ENCODE measurements around the gene TLL1. TPM values are rescaled to one million over a fixed set of nuclear protein-coding genes. Genes with fewer than 3 reads are reported as not detected.

TLL1 gene
- polyA plus RNA-seq, 3 donors = not detected

DNA sequence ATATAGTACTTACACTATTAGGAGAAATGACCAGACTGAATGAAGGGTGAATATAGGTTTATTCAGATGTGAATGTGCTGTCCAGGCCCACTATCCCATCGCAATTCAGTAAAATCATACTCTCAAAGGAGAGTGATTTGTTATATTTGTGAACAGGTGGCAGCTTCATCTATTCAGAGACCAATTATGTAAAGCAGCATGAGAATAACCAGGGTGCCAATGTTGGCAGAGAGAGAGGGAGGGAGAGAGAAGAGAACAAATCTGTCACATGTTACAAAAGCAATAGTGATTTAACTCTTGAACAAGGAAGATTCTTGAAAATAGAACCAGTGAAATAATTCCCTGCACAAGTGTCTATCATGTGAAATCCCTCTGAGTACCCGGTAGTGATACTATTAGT, 38.9 kb upstream of the TLL1 start:
- Histone ChIP-seq H3K9me3 (replicated peaks in 1 of 2; ENCODE audit: control insufficient read depth in 1 of 2, insufficient read depth in 1 of 2, low read length in 2 of 2) (no peaks in the 10 kb centered on the region), H2AFZ (ENCODE audit: insufficient read depth, low read depth, low read length, poor library complexity, severe bottlenecking) (no peak overlapping the region), H3K4me2 (replicated peaks; ENCODE audit: extremely low read depth, low read length, poor library complexity, severe bottlenecking) (no peak overlapping the region), H3K27me3 (ENCODE audit: control insufficient read depth in 2 of 2, insufficient read depth in 2 of 2, low read length in 2 of 2) (no peaks in the 10 kb centered on the region), H3K27ac (ENCODE audit: low read depth in 1 of 2, low read length in 2 of 2) (no peak overlapping the region), H3K36me3 (replicated peaks in 1 of 2; ENCODE audit: control insufficient read depth in 1 of 2, insufficient read depth in 2 of 2, low read length in 2 of 2) (no peaks in the 10 kb centered on the region), H3K4me1 (ENCODE audit: control insufficient read depth in 1 of 2, insufficient read depth in 2 of 2, low read length in 2 of 2) (no peaks in the 10 kb centered on the region), H4K20me1 (ENCODE audit: insufficient read depth, low read length) (no peaks in the 10 kb centered on the region), H3K4me3 (replicated peaks in 1 of 3; ENCODE audit: low read depth in 2 of 3, low read length in 3 of 3) (no peak overlapping the region), H3K79me2 (ENCODE audit: insufficient read depth, low read length) (no peaks in the 10 kb centered on the region), H3K9ac (ENCODE audit: insufficient read depth, low read length, poor library complexity, severe bottlenecking) (no peak overlapping the region)
- Mint-ChIP-seq H3K27me3 (ENCODE audit: low read depth in 3 of 3) (no peaks in the 10 kb centered on the region), H3K9me3 (peaks cover 0 to 6% (median 2%) of the 10 kb centered on the region in 7 donors), H3K36me3 (no peaks in the 10 kb centered on the region), H3K4me1 (no peaks in the 10 kb centered on the region), H3K4me3 (no peak overlapping the region), H3K27ac (no peak overlapping the region)
- intact Hi-C loops (cut with micrococcal nuclease) = no loop called here
- WGBS (ENCODE audit: insufficient coverage) = no CpG with 5 or more reads among the region's 2 CpGs
- no peak for DNase-seq
- TF ChIP-seq, protein P1, sequence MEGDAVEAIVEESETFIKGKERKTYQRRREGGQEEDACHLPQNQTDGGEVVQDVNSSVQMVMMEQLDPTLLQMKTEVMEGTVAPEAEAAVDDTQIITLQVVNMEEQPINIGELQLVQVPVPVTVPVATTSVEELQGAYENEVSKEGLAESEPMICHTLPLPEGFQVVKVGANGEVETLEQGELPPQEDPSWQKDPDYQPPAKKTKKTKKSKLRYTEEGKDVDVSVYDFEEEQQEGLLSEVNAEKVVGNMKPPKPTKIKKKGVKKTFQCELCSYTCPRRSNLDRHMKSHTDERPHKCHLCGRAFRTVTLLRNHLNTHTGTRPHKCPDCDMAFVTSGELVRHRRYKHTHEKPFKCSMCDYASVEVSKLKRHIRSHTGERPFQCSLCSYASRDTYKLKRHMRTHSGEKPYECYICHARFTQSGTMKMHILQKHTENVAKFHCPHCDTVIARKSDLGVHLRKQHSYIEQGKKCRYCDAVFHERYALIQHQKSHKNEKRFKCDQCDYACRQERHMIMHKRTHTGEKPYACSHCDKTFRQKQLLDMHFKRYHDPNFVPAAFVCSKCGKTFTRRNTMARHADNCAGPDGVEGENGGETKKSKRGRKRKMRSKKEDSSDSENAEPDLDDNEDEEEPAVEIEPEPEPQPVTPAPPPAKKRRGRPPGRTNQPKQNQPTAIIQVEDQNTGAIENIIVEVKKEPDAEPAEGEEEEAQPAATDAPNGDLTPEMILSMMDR (IDR thresholded peaks at IDR 0.05) = no peak

DNA sequence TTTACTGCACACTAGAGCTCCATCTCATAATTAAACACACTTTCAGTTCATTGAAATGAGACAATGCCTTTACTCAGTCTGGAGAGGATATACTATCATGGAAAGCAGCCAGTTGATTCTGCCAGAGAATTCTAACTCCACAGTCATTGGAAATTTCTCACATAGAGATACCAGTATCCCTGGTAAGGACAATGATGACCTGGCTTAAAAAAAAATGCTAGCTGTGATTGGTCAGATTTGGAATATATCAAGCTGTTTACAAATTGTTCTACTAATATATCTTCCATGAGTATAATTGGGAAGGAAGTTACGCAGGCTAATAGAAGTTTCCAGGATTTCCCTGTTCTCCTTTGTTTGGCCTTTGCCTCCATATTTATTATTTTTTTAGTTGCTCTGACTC, 34.5 kb upstream of the TLL1 start:
- Histone ChIP-seq H4K20me1 (ENCODE audit: insufficient read depth, low read length) (no peaks in the 10 kb centered on the region), H2AFZ (ENCODE audit: insufficient read depth, low read depth, low read length, poor library complexity, severe bottlenecking) (no peak overlapping the region), H3K79me2 (ENCODE audit: insufficient read depth, low read length) (no peaks in the 10 kb centered on the region), H3K4me1 (ENCODE audit: control insufficient read depth in 1 of 2, insufficient read depth in 2 of 2, low read length in 2 of 2) (no peaks in the 10 kb centered on the region), H3K27ac (ENCODE audit: low read depth in 1 of 2, low read length in 2 of 2) (no peak overlapping the region), H3K9ac (ENCODE audit: insufficient read depth, low read length, poor library complexity, severe bottlenecking) (no peak overlapping the region), H3K36me3 (replicated peaks in 1 of 2; ENCODE audit: control insufficient read depth in 1 of 2, insufficient read depth in 2 of 2, low read length in 2 of 2) (no peaks in the 10 kb centered on the region), H3K9me3 (replicated peaks in 1 of 2; ENCODE audit: control insufficient read depth in 1 of 2, insufficient read depth in 1 of 2, low read length in 2 of 2) (no peaks in the 10 kb centered on the region), H3K4me3 (replicated peaks in 1 of 3; ENCODE audit: low read depth in 2 of 3, low read length in 3 of 3) (no peak overlapping the region), H3K4me2 (replicated peaks; ENCODE audit: extremely low read depth, low read length, poor library complexity, severe bottlenecking) (no peak overlapping the region), H3K27me3 (ENCODE audit: control insufficient read depth in 2 of 2, insufficient read depth in 2 of 2, low read length in 2 of 2) (no peaks in the 10 kb centered on the region)
- DNase-seq = no peak
- Mint-ChIP-seq H3K4me1 (no peaks in the 10 kb centered on the region), H3K27me3 (ENCODE audit: low read depth in 3 of 3) (peaks cover 0 to 2% (median 0%) of the 10 kb centered on the region in 3 donors), H3K27ac (no peak overlapping the region), H3K36me3 (no peaks in the 10 kb centered on the region), H3K4me3 (no peak overlapping the region), H3K9me3 (peaks cover 0 to 5% (median 3%) of the 10 kb centered on the region in 7 donors)
- WGBS (ENCODE audit: insufficient coverage) = no CpG with 5 or more reads among the region's 1 CpG
- intact Hi-C loops (cut with micrococcal nuclease) = no loop called here
- TF ChIP-seq, protein P1 (IDR thresholded peaks at IDR 0.05) = no peak

Data from CD14-positive monocyte (primary cell).